K562 (cell line): ENCODE measurements around the gene NEK5. TPM values are rescaled to one million over a fixed set of nuclear protein-coding genes. Genes with fewer than 3 reads are reported as not detected.
A peak's percentile ranks its signal among the peaks of the same experiment; 100 is the strongest.

Experiments
- ARID3A ChIP-seq: IDR thresholded peaks from 2 replicates; pipeline ENCODE4 v1.6.1; 2012; ENCODE audit warnings: low read depth, low read length, improper control_type of control experiment, borderline replicate concordance
- ATF7 ChIP-seq: fragments of 450-650 bp; IDR thresholded peaks from 2 replicates; pipeline ENCODE4 v1.7.1; 2014; ENCODE audit warnings: mild to moderate bottlenecking, moderate library complexity
- CHD1 ChIP-seq: fragments of 200-600 bp; sonication (generic); IDR thresholded peaks from one replicate; pipeline ENCODE4 v1.6.1; 2012; ENCODE audit warnings: mild to moderate bottlenecking, moderate library complexity, low read length, inconsistent platforms
- GTF2F1 ChIP-seq: IDR thresholded peaks from 2 replicates; pipeline ENCODE4 v1.6.1; 2011; ENCODE audit warnings: low read depth, low read length, improper control_type of control experiment
- HCFC1 ChIP-seq: IDR thresholded peaks from 2 replicates; pipeline ENCODE4 v1.6.1; 2012; ENCODE audit warnings: low read depth, low read length, improper control_type of control experiment
- HDAC3 ChIP-seq: fragments of 450-650 bp; IDR thresholded peaks from 2 replicates; pipeline ENCODE4 v1.6.1; 2018; ENCODE audit warnings: borderline replicate concordance, mild to moderate bottlenecking, moderate library complexity; ENCODE audit not compliant: partially characterized antibody
- KAT8 ChIP-seq: fragments of 450-650 bp; IDR thresholded peaks from 2 replicates; pipeline ENCODE4 v1.6.1; 2016; ENCODE audit warnings: low read depth, mild to moderate bottlenecking
- OTX1 ChIP-seq: fragments of 450-650 bp; formaldehyde crosslinking; IDR thresholded peaks from 2 replicates; pipeline ENCODE4 v1.4.0; 2022; ENCODE audit warnings: mild to moderate bottlenecking
- POLR2A ChIP-seq: fragments of 450-650 bp; conservative IDR thresholded peaks from 2 replicates; pipeline ENCODE4 v1.6.1; 2016
- SIN3A ChIP-seq, 2 experiments: fragments of 150-350 bp in 1 of 2; IDR thresholded peaks; 2 replicates each; pipeline ENCODE4 v1.6.1; 2011 to 2016; ENCODE audit warnings: borderline replicate concordance in 2 of 2, low read depth in 2 of 2, low read length in 2 of 2, mild to moderate bottlenecking in 2 of 2, moderate library complexity in 2 of 2; ENCODE audit not compliant: control insufficient read depth in 1 of 2
- SOX6 ChIP-seq: fragments of 450-650 bp; IDR thresholded peaks from 2 replicates; pipeline ENCODE4 v1.6.1; 2014; ENCODE audit warnings: mild to moderate bottlenecking
- SP1 ChIP-seq: sonication (generic); formaldehyde crosslinking; IDR thresholded peaks from 2 replicates; pipeline ENCODE4 v1.8.1; 2022; ENCODE audit warnings: mild to moderate bottlenecking, missing genetic modification reagents
- ZBTB7A ChIP-seq: IDR thresholded peaks from 2 replicates; pipeline ENCODE4 v1.6.1; 2011; ENCODE audit warnings: low read depth, mild to moderate bottlenecking, low read length, moderate library complexity, borderline replicate concordance; ENCODE audit not compliant: control insufficient read depth
- ZKSCAN3 ChIP-seq: fragments of 250-450 bp; sonication (Bioruptor Pico); IDR thresholded peaks from 2 replicates; pipeline ENCODE4 v1.4.0; 2020
- polyA plus RNA-seq, 8 experiments: library from polyadenylated mRNA; depleted of rRNA in 4 of 8; stranded (reverse) in 5 of 8; unstranded in 3 of 8; fragments of >200 nt; fragmentation: Nextera tagmentation in 2 of 8; fragmentation: Illumina TruSeq in 1 of 8; extraction: Ambion mirVana in 2 of 8; extraction: Trizol in 1 of 8; gene quantifications; 2 replicates each; pipeline versions ENCODE4 v1.2.1 to v1.2.3, GENCODE V29; 2011 to 2014; ENCODE audit warnings: inconsistent platforms in 1 of 8, missing spikeins in 1 of 8
- total RNA-seq, 7 experiments: library from RNA; depleted of rRNA in 6 of 7; stranded (reverse); fragments of >200 nt in 6 of 7; fragmentation: Illumina TruSeq in 2 of 7; extraction: Trizol in 2 of 7; gene quantifications; 2 replicates each; pipeline versions ENCODE4 v1.2.1 to v1.2.3, GENCODE V29; 2011 to 2021; ENCODE audit warnings: low replicate concordance in 1 of 7
- TF ChIP-seq, protein P1 (sequence below): sonication (generic); formaldehyde crosslinking; IDR thresholded peaks from 2 replicates; pipeline ENCODE4 v1.8.0; 2023; ENCODE audit warnings: mild to moderate bottlenecking, missing genetic modification reagents
- TF ChIP-seq, protein P2 (sequence below), 2 experiments: fragments of 250-450 bp in 1 of 2; fragments of 450-650 bp in 1 of 2; sonication (Bioruptor Pico) in 1 of 2; IDR thresholded peaks; 2 replicates each; pipeline versions ENCODE4 v1.6.1 to v1.8.0; 2016 to 2021; ENCODE audit warnings: mild to moderate bottlenecking in 2 of 2, moderate library complexity in 2 of 2, missing compliant biosample characterization in 1 of 2, missing genetic modification characterization in 1 of 2
- TF ChIP-seq, protein P3 (sequence below): fragments of 450-650 bp; IDR thresholded peaks from 2 replicates; pipeline ENCODE4 v1.6.1; 2016
- TF ChIP-seq, protein P4 (sequence below), 2 experiments: fragments of 450-650 bp in 1 of 2; sonication (generic) in 1 of 2; formaldehyde crosslinking; conservative IDR thresholded peaks; 2 replicates each; pipeline versions ENCODE4 v1.4.0 to v1.8.1; 2020 to 2022; ENCODE audit warnings: mild to moderate bottlenecking in 1 of 2, missing genetic modification reagents in 1 of 2

Gene NEK5
- total and polyA plus RNA-seq, 9 of the 15 experiments (the other 6 are each of a cell fraction or from before 2014, with no cell fraction given) = 0.09 to 0.44 (median 0.33) TPM

DNA sequence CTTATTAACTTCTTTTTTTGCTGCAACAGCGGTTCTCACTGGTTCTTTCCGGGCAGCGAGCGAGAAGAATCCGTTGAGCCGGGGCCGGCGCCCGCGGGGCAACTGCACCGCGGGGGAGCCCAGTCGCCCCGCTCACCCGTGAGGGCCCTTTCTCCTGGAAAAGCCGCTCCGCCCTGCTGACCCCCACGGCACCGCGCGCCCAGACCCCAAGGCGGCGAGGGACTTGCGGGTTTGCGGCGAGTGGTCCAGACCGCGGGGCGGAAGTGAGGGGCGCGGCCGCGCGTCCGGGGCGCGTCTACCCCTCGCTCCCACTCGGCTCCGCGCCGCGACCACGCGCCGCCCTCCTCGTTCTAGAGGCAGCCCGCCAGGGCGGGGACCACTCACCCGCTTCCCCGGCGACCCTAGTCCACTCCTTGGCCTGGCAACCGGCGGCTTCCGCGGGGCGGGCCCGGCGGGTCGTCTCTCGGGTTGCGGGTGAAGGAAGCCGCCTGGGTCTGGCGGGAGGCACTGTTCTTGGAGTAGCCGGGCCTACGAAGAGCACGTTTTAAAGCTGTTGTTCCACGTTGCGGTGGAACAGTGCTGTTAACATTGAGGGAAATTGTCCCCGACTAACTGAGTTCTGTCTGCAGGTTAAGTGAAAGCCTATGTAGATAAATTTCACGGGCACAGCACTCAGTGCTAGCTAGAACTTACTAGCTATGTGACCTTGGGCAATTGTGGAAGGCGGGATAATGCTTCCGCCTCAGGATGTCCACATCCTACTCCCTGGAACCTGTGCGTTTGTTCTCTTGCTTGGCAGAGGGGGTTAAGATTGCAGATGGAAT, 30.5 kb upstream of the NEK5 start, which contains the start of gene NEK3 (continued):
- TF ChIP-seq CHD1 = no peak
- TF ChIP-seq, protein P1, sequence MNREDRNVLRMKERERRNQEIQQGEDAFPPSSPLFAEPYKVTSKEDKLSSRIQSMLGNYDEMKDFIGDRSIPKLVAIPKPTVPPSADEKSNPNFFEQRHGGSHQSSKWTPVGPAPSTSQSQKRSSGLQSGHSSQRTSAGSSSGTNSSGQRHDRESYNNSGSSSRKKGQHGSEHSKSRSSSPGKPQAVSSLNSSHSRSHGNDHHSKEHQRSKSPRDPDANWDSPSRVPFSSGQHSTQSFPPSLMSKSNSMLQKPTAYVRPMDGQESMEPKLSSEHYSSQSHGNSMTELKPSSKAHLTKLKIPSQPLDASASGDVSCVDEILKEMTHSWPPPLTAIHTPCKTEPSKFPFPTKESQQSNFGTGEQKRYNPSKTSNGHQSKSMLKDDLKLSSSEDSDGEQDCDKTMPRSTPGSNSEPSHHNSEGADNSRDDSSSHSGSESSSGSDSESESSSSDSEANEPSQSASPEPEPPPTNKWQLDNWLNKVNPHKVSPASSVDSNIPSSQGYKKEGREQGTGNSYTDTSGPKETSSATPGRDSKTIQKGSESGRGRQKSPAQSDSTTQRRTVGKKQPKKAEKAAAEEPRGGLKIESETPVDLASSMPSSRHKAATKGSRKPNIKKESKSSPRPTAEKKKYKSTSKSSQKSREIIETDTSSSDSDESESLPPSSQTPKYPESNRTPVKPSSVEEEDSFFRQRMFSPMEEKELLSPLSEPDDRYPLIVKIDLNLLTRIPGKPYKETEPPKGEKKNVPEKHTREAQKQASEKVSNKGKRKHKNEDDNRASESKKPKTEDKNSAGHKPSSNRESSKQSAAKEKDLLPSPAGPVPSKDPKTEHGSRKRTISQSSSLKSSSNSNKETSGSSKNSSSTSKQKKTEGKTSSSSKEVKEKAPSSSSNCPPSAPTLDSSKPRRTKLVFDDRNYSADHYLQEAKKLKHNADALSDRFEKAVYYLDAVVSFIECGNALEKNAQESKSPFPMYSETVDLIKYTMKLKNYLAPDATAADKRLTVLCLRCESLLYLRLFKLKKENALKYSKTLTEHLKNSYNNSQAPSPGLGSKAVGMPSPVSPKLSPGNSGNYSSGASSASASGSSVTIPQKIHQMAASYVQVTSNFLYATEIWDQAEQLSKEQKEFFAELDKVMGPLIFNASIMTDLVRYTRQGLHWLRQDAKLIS = no peak
- TF ChIP-seq, protein P2, sequence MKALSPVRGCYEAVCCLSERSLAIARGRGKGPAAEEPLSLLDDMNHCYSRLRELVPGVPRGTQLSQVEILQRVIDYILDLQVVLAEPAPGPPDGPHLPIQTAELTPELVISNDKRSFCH (CRISPR knock-in tag; IDR thresholded peaks at IDR 0.05) = no peak
- TF ChIP-seq, protein P2 (tag; IDR thresholded peaks at IDR 0.05) = no peak
- no peak for TF ChIP-seq GTF2F1
- TF ChIP-seq HDAC3 = no peak
- TF ChIP-seq, protein P3, sequence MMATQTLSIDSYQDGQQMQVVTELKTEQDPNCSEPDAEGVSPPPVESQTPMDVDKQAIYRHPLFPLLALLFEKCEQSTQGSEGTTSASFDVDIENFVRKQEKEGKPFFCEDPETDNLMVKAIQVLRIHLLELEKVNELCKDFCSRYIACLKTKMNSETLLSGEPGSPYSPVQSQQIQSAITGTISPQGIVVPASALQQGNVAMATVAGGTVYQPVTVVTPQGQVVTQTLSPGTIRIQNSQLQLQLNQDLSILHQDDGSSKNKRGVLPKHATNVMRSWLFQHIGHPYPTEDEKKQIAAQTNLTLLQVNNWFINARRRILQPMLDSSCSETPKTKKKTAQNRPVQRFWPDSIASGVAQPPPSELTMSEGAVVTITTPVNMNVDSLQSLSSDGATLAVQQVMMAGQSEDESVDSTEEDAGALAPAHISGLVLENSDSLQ = no peak
- no peak; the same call in 1 of the 2 replicates for TF ChIP-seq SP1
- TF ChIP-seq POLR2A = peak; percentile 54; the same call in 1 of the 2 replicates
- TF ChIP-seq, protein P4, sequence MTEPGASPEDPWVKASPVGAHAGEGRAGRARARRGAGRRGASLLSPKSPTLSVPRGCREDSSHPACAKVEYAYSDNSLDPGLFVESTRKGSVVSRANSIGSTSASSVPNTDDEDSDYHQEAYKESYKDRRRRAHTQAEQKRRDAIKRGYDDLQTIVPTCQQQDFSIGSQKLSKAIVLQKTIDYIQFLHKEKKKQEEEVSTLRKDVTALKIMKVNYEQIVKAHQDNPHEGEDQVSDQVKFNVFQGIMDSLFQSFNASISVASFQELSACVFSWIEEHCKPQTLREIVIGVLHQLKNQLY (CRISPR knock-in tag; conservative IDR thresholded peaks at IDR 0.05) = 0 out of 4 replicates have a peak, but pooled peaks of 1 of the 2 experiments have one; percentile 87
- TF ChIP-seq ATF7 = peak; percentile 16; the same call in 1 of the 2 replicates
- TF ChIP-seq SOX6 = no peak; the same call in 1 of the 2 replicates
- peak; percentile 81 for TF ChIP-seq ZBTB7A
- no peak for TF ChIP-seq ZKSCAN3 (CRISPR knock-in tag)
- TF ChIP-seq HCFC1 = 0 out of 2 replicates have a peak, but pooled peaks have one; percentile 6
- TF ChIP-seq KAT8 = no peak
- no peak for TF ChIP-seq OTX1 (CRISPR knock-in tag)
- TF ChIP-seq ARID3A = no peak
- 0 out of 4 replicates have a peak, but pooled peaks of 1 of the 2 experiments have one; percentile 14 for TF ChIP-seq SIN3A (IDR thresholded peaks at IDR 0.05; ENCODE audit: borderline replicate concordance in 2 of 2, control insufficient read depth in 1 of 2, low read depth in 2 of 2, low read length in 2 of 2)
